ENCODE measurements around the gene BRICD5. TPM values are rescaled to one million over a fixed set of nuclear protein-coding genes. Genes with fewer than 3 reads are reported as not detected.
"Not testable (repeated sequence)": the region's sequence is repeated elsewhere in the genome, so short reads cannot be mapped to it uniquely, and the experiment has no call there.

Gene BRICD5
- total RNA-seq, 1 experiment from 2014 or later: 1.3 TPM

DNA sequence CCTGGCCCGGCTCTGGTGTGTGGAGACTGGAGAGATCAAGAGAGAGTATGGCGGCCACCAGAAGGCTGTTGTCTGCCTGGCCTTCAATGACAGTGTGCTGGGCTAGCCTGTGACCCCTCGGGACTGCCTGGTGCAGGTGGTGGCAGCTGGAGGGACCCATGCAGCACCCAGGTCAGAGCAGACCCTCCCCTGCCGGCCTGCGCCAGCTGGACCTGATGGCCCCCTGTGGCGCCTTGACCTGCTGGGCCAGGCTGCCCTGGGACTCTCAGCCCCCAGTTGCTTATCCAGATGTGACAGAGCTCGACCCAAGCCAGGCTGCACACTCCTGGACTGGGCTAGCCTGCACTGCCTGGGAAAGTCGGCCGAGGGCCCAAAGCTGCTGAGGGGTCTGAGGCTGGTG, 1.9 kb downstream of the BRICD5 start:
- no peak for DNase-seq
- Histone ChIP-seq H3K4me3 (no peak overlapping the region), H3K27me3 (no peaks in the 10 kb centered on the region), H3K36me3 (peaks cover 62% of the 10 kb centered on the region), H3K9me3 (no peaks in the 10 kb centered on the region)

DNA sequence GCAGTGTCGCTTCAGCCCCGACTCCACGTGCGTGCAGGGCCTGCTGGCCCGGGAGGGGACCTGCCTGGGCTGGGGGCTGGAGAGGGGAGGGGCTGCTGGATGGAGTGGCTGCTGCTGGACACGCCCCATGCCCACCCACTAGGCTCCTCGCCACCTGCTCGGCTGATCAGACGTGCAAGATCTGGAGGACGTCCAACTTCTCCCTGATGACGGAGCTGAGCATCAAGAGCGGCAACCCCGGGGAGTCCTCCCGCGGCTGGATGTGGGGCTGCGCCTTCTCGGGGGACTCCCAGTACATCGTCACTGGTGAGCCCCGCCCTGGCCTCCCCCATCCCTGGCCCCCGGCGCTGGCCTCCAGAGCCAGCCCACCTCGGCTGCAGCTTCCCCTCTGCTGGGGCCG, 2.4 kb downstream of the BRICD5 start:
- H3K9me3 ChIP-seq: no peaks in the 10 kb centered on the region
- H3K4me3 ChIP-seq: no peak overlapping the region
- DNase-seq: no peak
- no peaks in the 10 kb centered on the region for H3K27me3 ChIP-seq
- H3K36me3 ChIP-seq: peaks cover 58% of the 10 kb centered on the region

DNA sequence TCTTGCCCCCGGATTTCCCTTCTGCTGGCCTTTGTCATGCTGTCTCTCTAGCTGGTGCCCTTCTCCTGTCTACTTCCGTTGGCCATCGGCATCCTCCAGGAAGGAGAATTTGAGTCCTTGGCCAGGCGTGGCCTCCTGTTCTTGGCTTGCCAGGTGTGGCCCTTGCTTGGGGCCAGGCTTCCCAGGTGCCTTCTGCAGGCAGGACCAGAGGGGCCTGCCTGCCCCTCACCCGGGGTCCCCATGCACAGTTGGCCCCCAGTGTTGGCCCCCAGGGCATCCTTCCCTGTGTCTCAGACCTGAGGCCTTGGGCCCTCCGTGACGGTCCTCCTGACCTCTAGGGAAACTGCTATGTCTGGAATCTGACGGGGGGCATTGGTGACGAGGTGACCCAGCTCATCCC, 2.8 kb downstream of the BRICD5 start:
- DNase-seq: no peak
- Histone ChIP-seq H3K36me3 (peaks cover 53% of the 10 kb centered on the region), H3K27me3 (no peaks in the 10 kb centered on the region), H3K9me3 (no peaks in the 10 kb centered on the region), H3K4me3 (no peak overlapping the region)

DNA sequence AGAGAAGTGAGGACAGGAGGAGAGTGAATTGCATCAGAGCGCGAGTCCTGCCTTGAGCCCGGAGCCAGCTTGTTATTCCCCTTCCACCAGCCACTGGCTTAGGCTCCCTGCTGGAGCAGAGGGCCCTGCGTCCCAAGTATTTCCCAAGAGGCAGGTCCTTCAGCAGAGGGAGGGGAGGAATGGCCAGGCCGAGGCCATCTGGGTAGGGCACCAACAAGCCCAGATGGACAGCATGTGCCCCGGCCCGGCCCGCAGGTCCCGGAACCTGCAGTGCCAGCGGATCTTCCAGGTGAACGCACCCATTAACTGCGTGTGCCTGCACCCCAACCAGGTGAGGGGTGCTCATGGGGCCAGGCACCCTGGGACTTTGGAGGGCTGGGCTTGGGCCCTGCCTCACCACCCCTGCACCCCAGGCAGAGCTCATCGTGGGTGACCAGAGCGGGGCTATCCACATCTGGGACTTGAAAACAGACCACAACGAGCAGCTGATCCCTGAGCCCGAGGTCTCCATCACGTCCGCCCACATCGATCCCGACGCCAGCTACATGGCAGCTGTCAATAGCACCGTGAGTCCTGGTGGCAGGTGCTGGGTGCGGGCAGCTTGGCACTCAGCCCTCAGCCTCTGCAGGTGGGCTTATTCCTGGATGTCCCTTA, 3.8 kb downstream of the BRICD5 start:
- Histone ChIP-seq H3K27me3 (no peaks in the 10 kb centered on the region), H3K4me3 (no peak overlapping the region; the same call in 1 of the 2 replicates), H3K36me3 (peaks cover 44% of the 10 kb centered on the region), H3K9me3 (no peaks in the 10 kb centered on the region)
- DNase-seq: no peak

DNA sequence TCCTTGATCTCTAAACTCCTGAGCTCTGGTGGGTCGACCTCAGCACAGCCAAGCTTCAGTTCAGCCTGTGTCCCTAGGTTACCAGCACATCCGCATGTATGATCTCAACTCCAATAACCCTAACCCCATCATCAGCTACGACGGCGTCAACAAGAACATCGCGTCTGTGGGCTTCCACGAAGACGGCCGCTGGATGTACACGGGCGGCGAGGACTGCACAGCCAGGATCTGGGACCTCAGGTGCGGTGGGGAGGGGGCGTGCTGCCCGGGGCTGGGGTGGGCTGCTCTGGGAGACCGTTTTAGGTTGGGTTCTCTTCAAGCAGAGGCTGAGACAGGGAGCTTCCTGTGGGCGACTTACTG, 4.3 kb downstream of the BRICD5 start:
- Histone ChIP-seq H3K9me3 (no peaks in the 10 kb centered on the region), H3K36me3 (peaks cover 39% of the 10 kb centered on the region), H3K4me3 (peak overlapping the region; percentile 97), H3K27me3 (no peaks in the 10 kb centered on the region)
- no peak for DNase-seq

DNA sequence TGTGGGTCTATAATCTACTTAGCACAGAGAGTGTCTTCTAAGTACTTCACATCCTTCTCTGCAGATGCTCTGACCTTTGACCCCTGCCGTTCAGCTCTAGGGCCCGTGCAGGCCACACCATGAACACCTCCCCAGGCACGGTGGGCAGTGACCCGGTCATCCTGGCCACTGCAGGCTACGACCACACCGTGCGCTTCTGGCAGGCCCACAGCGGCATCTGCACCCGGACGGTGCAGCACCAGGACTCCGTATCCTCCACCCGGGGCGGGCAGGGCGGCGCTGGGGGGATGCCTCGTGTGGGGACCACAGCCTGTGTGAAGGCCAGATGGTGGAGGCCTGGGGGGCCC, 4.7 kb downstream of the BRICD5 start:
- Histone ChIP-seq H3K36me3 (peaks cover 38% of the 10 kb centered on the region), H3K27me3 (no peaks in the 10 kb centered on the region), H3K4me3 (peak overlapping the region; percentile 97), H3K9me3 (no peaks in the 10 kb centered on the region)
- peak; percentile 35 for DNase-seq

DNA sequence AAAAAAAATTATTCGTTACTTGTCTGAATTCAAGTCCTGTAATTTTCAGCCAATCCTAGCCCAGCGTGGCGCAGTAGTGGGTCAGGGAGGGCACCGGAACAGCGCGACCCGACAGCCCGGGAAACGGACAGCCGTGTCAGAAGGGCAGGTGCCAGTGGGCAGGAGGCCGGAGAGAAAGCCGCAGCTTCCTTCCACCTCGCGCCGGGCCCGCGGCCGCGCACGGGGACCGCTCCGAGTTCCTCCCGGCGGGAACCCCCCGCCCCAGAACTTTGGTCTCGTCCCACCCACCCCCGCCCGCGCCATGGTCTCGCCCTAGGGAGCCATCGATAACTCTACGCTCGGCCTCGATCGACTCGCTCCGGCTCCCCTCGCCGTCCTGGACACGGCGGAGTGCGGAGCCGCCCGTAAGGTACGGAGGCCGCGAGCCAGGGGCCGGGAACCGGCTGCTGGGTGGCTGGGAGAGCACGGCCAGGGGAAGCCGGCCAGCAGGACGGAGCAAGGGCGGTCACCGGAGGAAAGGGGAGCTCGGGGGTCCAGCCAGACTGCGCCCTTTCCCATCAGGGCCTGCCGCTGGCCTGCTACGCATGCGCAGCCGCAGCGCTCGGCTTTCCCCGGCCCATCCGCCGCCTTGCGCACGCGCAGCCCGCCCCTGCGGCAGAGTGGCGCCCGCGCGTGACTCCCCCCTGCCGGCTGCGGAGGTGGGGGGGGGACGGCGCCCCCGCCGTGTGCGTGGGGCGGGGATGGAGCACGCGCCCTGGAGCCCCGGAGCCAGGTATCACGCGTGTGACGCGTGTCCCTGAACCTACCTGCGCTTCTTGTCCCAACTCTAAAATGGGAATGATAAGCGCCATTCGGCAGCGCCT, 5.3 kb downstream of the BRICD5 start, which contains the start of gene MLST8:
Gene MLST8, plus strand, starts transcription at position 351 of the 863 bp plus-strand sequence. CDS start 632 bp downstream, outside the sequence.
- peak; percentile 83 for DNase-seq
- Histone ChIP-seq H3K9me3 (no peaks in the 10 kb centered on the region), H3K27me3 (no peaks in the 10 kb centered on the region), H3K4me3 (peak within 1 kb of the TSS; percentile 97), H3K36me3 (peaks cover 36% of the 10 kb centered on the region)

DNA sequence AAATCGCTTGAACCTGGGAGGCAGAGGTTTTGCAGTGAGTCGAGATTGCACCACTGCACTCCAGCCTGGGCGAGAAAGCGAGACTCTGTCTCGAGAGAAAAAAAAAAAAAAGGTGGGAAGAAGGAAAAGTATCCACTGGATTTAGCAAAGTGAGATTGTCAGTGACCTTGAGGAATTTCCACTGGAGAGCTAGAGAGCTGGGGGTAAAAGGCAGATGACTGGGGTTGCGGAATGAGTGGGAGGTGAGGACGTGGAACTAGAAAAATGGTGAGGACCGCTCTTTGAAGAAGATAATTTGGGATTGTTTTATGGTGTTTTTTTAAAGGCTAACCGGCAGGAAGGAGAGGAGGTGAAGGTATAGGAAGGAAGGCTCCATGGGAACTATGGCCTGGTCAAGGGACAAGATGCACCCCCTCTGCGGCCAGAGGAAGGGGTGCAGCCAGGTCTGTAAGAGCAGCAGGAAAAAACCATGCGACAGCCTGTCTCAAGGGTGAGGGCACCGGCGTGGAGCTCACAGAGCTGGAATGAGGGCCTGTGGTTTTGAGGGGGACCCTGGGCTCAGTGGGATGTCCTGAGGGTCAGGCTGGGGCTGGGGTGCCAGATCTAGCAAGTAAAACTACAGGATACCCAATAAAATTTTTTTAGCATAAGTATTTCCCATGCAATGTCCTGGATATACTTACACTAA, 6.1 kb downstream of the BRICD5 start:
- no peak for DNase-seq
- no peaks in the 10 kb centered on the region for H3K9me3 ChIP-seq
- H3K36me3 ChIP-seq: peaks cover 31% of the 10 kb centered on the region
- no peaks in the 10 kb centered on the region for H3K27me3 ChIP-seq
- H3K4me3 ChIP-seq: peak overlapping the region; percentile 97

DNA sequence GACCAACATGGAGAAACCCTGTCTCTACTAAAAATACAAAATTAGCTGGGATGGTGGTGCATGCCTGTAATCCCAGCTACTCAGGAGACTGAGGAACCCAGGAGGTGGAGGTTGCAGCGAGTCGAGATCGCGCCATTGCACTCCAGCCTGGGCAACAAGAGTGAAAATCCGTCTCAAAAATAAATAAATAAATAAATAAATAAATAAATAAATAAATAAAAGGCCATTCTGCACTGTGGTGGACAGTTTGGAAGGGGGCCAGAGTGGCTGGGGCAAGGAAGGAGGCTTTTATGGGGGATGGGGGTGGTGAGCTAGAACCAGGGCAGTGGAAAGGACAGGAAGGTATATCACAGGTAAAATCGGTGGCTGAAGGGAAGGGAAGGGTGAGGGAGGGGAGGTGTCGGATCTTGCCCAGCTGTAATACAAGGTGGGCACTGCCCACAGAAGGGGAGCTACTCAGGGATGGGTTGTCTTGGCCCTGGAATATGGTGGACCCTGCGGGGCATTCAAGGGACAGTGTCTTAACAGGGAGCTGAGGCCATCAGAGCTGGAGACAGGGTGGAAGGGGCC, 7.5 kb downstream of the BRICD5 start:
- H3K9me3 ChIP-seq, DNase-seq, H3K4me3 ChIP-seq, H3K27me3 ChIP-seq: not testable (repeated sequence)
- peaks cover 19% of the 10 kb centered on the region for H3K36me3 ChIP-seq

DNA sequence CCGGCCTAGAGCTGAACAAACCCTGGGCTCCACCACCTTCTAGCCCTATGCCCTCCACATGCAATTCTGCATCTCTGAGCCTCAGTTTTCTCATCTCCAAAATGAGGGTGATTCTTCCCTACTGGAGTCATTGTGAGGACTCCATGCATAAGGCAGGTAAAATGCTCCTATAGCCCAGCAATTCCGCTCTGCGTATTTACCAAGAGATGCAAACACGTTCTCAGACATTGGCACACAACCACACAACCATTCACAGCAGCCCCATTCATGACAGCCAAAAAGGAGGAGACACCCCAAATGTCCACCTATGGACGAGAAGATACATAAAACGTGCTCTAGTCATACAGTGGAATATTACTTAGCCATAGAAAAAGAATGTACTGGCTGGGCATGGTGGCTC, 10.3 kb downstream of the BRICD5 start:
- peaks cover 14% of the 10 kb centered on the region for H3K27me3 ChIP-seq
- H3K4me3 ChIP-seq: no peak overlapping the region
- no peaks in the 10 kb centered on the region for H3K9me3 ChIP-seq
- H3K36me3 ChIP-seq: no peaks in the 10 kb centered on the region
- no peak for DNase-seq

DNA sequence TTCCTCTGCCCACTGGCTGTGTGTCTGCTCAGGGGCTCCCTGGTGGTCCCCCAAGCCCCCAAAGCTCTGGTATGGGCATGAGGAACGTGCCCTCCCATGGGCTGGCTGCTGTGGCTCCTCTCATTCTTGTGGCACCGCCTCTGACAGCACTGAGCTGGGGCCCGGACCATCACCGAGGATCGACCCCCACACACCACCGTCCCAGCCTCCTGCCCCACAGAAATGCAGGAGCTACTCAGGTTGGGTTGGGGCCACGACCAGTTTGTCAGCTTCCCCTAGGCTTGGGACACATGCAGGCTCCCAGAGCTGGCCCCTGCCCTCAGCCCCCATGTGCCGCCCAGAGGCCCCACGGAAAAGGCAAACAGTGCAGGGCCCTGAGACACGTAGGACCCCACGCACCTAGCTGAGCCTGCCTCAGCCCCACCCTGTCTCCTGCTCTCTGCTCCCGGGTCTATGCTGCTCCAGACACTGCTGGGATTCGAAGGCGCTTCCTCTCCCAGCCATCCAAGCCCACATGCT, 11.0 kb downstream of the BRICD5 start:
- no peak for DNase-seq
- Histone ChIP-seq H3K4me3 (no peak overlapping the region), H3K36me3 (no peaks in the 10 kb centered on the region), H3K27me3 (peaks cover 14% of the 10 kb centered on the region), H3K9me3 (no peaks in the 10 kb centered on the region)

DNA sequence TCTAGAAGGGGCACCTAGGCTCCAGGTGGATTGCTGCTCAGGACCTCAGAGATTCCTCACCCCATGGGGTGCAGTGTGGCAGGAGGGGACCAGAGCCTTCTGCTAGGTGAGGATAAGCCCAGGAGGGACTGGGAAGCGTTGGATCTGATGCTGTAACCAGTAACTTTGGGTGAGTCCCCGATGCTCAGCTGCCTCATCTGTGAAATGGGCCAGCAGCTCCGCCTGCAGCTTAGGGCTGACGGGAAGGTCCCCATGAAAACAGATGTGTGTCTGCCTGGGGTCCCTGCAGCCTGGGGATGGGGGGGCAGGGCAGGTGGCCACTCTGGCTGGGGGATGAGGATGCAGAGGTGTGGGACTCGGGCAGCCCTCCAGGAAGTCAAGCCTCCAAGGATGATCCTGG, 11.6 kb downstream of the BRICD5 start:
- peaks cover 14% of the 10 kb centered on the region for H3K27me3 ChIP-seq
- no peak overlapping the region for H3K4me3 ChIP-seq
- no peaks in the 10 kb centered on the region for H3K9me3 ChIP-seq
- no peak for DNase-seq
- H3K36me3 ChIP-seq: no peaks in the 10 kb centered on the region

DNA sequence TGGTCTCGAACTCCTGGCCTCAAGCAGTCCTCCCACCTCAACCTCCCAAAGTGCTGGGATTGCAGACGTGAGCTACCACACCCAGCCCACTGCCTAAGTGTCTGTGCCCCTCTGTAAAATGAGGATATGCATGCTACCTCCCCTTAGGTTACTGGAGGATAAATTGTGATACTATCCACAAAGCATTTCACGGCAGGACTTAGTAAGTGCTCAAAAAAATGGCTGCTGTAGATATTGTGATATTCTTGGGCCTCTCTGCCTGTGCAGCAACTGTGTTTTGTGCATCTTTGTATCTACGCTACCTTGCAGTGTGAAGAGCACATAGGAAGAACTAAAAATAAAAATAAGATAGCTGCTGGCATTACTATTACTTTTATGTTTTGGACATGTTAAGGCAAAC, 12.4 kb downstream of the BRICD5 start:
- Histone ChIP-seq H3K9me3 (no peaks in the 10 kb centered on the region), H3K4me3 (no peak overlapping the region), H3K27me3 (peaks cover 14% of the 10 kb centered on the region), H3K36me3 (no peaks in the 10 kb centered on the region)
- DNase-seq: no peak

DNA sequence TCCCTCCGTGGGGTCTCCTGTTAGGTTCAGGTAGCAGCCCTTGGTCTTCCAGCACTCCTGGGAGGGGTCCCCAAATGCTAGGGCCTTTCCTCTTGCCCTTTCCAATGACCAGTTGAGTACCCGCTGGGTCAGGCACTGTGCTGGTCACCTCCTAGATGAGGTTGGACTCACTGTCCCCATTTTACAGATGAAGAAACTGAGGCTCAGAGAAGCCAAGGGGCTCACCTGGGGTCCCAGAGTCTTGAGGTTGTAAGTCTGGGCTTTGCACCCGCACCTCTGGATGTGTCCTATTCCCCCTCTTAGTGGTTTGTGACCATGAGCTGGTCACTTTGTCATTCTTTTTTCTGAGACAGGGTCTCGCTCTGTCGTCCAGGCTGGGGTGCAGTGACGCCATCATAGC, 12.9 kb downstream of the BRICD5 start:
- peaks cover 14% of the 10 kb centered on the region for H3K27me3 ChIP-seq
- H3K36me3 ChIP-seq: no peaks in the 10 kb centered on the region
- no peak for DNase-seq
- no peak overlapping the region for H3K4me3 ChIP-seq
- no peaks in the 10 kb centered on the region for H3K9me3 ChIP-seq

DNA sequence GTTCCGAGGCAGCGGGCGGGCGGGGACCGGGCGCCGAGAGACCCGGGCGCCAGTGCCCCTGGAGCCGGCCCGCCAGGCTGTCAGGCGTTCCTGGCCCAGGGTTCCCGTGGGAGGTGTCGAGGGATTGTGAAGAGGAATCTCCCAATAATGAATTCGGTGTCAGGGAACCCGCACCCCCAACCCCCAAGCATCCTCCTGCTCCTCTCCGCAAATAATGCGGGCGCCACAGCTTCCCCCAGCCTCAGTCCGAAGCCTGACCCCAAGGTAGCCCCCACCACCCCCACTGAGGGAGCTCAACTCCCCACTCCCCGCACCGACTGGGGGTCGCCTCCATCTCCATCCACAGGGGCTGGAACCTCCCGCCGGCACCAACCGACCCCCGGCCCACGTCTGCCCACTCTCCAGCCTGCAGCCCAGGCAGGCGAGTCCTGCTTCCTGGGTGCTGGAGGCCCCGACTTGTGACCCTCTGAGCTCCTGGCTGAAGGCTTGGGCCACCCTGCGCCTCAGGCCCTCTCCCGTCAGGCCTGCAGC, 13.6 kb downstream of the BRICD5 start:
- peaks cover 14% of the 10 kb centered on the region for H3K27me3 ChIP-seq
- H3K9me3 ChIP-seq: no peaks in the 10 kb centered on the region
- no peaks in the 10 kb centered on the region for H3K36me3 ChIP-seq
- H3K4me3 ChIP-seq: no peak overlapping the region
- DNase-seq: no peak

DNA sequence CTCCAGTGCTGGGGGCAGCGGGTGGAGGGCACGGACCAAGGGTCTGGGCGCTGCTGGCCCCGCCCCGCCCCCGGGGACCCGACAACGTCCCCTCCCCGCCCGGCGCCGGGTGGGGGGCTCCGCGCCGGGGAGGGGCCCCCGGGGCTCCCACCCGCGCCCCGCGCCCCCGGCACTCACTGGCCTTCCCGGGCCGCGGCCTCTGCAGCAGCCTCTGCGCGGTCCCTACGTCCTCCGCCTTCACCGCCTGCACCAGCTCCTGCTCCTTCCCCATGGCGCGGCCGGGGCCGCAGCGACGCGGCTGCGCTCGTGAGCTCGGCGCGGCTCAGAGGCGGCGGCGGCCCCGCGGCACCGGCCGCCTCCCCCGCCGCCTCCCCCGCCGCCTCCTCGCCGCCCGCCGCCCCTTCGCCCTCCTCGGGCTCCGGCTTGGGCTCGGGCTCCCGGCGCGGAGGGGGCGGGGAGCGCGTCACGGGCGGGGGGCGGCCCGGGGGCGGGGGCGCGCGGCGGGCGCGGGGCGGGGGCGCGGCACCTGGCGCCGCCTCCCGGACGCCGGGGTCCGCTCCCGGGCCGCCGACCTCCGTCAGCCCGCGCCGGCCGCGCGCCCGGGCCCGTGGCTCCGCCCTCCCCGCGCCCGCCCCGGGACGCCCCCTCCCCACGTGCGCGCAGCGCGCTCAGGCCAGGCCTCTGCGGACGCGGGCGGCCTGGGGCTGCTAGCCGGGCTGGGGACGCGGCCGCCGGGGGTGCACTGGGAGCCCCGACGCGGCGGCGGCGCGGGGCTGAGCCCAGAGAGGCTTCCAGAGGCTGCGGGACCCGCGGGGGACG, 14.3 kb downstream of the BRICD5 start, which contains the start of gene CASKIN1:
Gene CASKIN1, minus strand, starts transcription at position 444 of the 819 bp plus-strand sequence. Its CDS starts 173 bp downstream, at position 271.
- H3K4me3 ChIP-seq: peak within 1 kb of the TSS; percentile 14; the same call in 1 of the 2 replicates
- no peak for DNase-seq
- no peaks in the 10 kb centered on the region for H3K9me3 ChIP-seq
- no peaks in the 10 kb centered on the region for H3K36me3 ChIP-seq
- H3K27me3 ChIP-seq: peaks cover 14% of the 10 kb centered on the region
